ENCODE results near the gene ANKFY1.

DNA sequence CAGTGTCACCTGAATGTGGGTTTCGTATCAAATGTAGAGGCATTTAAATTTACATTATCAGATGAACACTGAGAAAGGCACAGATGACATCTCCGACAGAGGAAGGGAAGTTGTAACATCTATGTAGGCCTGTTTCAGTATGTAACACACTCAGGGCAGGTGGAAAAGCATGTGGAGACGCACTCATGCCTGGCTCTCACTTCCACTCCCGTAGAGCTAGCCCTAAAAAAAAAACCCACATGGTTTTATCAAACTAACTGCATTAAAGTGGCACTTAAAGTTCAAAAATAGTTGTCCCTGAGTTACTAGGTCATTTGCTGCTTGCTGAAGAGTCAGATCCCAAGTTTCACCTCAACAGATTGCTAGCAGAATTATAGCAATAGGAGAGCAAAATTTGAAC, 6.1 kb upstream of the ANKFY1 start:
- TF ChIP-seq, protein P1, sequence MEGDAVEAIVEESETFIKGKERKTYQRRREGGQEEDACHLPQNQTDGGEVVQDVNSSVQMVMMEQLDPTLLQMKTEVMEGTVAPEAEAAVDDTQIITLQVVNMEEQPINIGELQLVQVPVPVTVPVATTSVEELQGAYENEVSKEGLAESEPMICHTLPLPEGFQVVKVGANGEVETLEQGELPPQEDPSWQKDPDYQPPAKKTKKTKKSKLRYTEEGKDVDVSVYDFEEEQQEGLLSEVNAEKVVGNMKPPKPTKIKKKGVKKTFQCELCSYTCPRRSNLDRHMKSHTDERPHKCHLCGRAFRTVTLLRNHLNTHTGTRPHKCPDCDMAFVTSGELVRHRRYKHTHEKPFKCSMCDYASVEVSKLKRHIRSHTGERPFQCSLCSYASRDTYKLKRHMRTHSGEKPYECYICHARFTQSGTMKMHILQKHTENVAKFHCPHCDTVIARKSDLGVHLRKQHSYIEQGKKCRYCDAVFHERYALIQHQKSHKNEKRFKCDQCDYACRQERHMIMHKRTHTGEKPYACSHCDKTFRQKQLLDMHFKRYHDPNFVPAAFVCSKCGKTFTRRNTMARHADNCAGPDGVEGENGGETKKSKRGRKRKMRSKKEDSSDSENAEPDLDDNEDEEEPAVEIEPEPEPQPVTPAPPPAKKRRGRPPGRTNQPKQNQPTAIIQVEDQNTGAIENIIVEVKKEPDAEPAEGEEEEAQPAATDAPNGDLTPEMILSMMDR (IDR thresholded peaks at IDR 0.05; ENCODE audit: poor library complexity) = no peak
- TF ChIP-seq EZH2 (IDR thresholded peaks at IDR 0.05; ENCODE audit: borderline replicate concordance) = no peak

Measured in hepatocyte (in vitro differentiated cells).